Gastroesophageal sphincter (tissue), 4 donors: Measurements from ENCODE around the gene SNX5. TPM values are rescaled to one million over a fixed set of nuclear protein-coding genes. Genes with fewer than 3 reads are reported as not detected.

Experiments
- ATAC-seq: fragments of 150-250 bp; one replicate; pipeline ENCODE4 v1.9.1; 2016; ENCODE audit warnings: mild to moderate bottlenecking, moderate library complexity
- H3K27ac ChIP-seq, 4 donors: fragments of 200-600 bp; sonication (generic) in 3 of 4; 1 replicate in 3 of 4; 2 replicates in 1 of 4; pipeline ENCODE4 v1.5.1; 2016 to 2019
- H3K27me3 ChIP-seq: fragments of 200-600 bp; sonication (generic); one replicate; pipeline ENCODE4 v1.5.1; 2019
- H3K36me3 ChIP-seq, 2 donors: fragments of 200-600 bp; sonication (generic); one replicate each; pipeline ENCODE4 v1.5.1; 2019; ENCODE audit warnings: control low read depth in 1 of 2
- H3K4me1 ChIP-seq, 3 donors: fragments of 200-600 bp; sonication (generic); 1 replicate in 2 of 3; 2 replicates in 1 of 3; pipeline ENCODE4 v1.5.1; 2016 to 2019; ENCODE audit warnings: control low read depth in 2 of 3
- H3K4me3 ChIP-seq, 2 donors: fragments of 200-600 bp; sonication (generic); one replicate each; pipeline ENCODE4 v1.5.1; 2019; ENCODE audit warnings: mild to moderate bottlenecking in 1 of 2, moderate library complexity in 1 of 2
- H3K9me3 ChIP-seq, 3 donors: fragments of 200-600 bp; sonication (generic); one replicate each; pipeline ENCODE4 v1.5.1; 2017 to 2019; ENCODE audit warnings: control low read depth in 2 of 3
- CTCF ChIP-seq, 4 experiments: fragments of 200-600 bp in 2 of 4; fragments of 450-650 bp in 2 of 4; sonication (generic) in 1 of 4; IDR thresholded peaks; one replicate each; pipeline ENCODE4 v1.5.1; 2017 to 2019; ENCODE audit warnings: antibody characterized with exemption in 4 of 4, mild to moderate bottlenecking in 2 of 4, moderate library complexity in 2 of 4
- EP300 ChIP-seq: sonication (generic); formaldehyde crosslinking; IDR thresholded peaks from one replicate; pipeline ENCODE4 v1.6.1; 2017; ENCODE audit warnings: antibody characterized with exemption, mild to moderate bottlenecking
- POLR2A ChIP-seq, 2 donors: fragments of 450-650 bp; IDR thresholded peaks; one replicate each; pipeline ENCODE4 v1.6.1; 2017; ENCODE audit warnings: antibody characterized with exemption in 2 of 2, mild to moderate bottlenecking in 2 of 2, moderate library complexity in 1 of 2
- POLR2AphosphoS5 ChIP-seq: sonication (generic); formaldehyde crosslinking; IDR thresholded peaks from one replicate; pipeline ENCODE4 v1.6.1; 2017; ENCODE audit warnings: antibody characterized with exemption
- WGBS, 2 donors: methylation state at CpG; one replicate each; pipeline ENCODE4 v1.1.5; 2018; ENCODE audit warnings: low coverage in 1 of 2; 5-methylcytosine and 5-hydroxymethylcytosine counted together
- total RNA-seq, 4 donors: library from RNA; depleted of rRNA; stranded (reverse); fragments of >200 nt; gene quantifications; one replicate each; pipeline ENCODE4 v1.1.0, GENCODE V29; 2016

Gene SNX5
- total RNA-seq, 4 donors from 2014 or later = 47.5 to 90.9 (median 70.2) TPM

- H3K4me1 ChIP-seq = peaks cover 2 to 81% (median 19%) of the 10 kb centered on the region in 3 donors
- 11 to 12% methylated on average over 9 of the region's 9 CpGs for WGBS, 2 donors
Measured at GRCh38 chr20:17966432-17967310, 1.9 kb downstream of the SNX5 start.

GRCh38 chr20:17965042-17965697 lies 3.4 kb downstream of the SNX5 start:
- no peak for ATAC-seq
- peak overlapping the region in 3 of 4 donors; percentile 28 to 98 (median 95) for H3K27ac ChIP-seq
- no peak overlapping the region for H3K4me3 ChIP-seq
- H3K36me3 ChIP-seq = no peaks in the 10 kb centered on the region
- no peaks in the 10 kb centered on the region for H3K27me3 ChIP-seq
- no peaks in the 10 kb centered on the region for H3K9me3 ChIP-seq
- peaks cover 4 to 81% (median 15%) of the 10 kb centered on the region in 3 donors for H3K4me1 ChIP-seq
- TF ChIP-seq POLR2AphosphoS5 (no peak), EP300 (no peak), CTCF (IDR thresholded peaks at IDR 0.05) (no peak), POLR2A (IDR thresholded peaks at IDR 0.05) (no peak)
- WGBS, 2 donors = 48 to 73% methylated on average over 6 to 9 of the region's 9 CpGs

More at GRCh38 chr20:17966432-17967310, 1.9 kb downstream of the SNX5 start:
- no peak for ATAC-seq
- Histone ChIP-seq H3K27ac (peak overlapping the region; percentile 87 to 98 (median 95)), H3K4me3 (peak overlapping the region; percentile 71 to 84), H3K27me3 (no peaks in the 10 kb centered on the region), H3K9me3 (no peaks in the 10 kb centered on the region), H3K36me3 (no peaks in the 10 kb centered on the region)
- TF ChIP-seq EP300 (no peak), POLR2A (IDR thresholded peaks at IDR 0.05) (no peak), CTCF (IDR thresholded peaks at IDR 0.05) (peak in 3 of 4 experiments; percentile 27 to 49 (median 35))

GRCh38 chr20:17964632-17965031 lies 4.0 kb downstream of the SNX5 start:
- no peak overlapping the region for H3K27ac ChIP-seq
- H3K4me1 ChIP-seq = peaks cover 4 to 81% (median 20%) of the 10 kb centered on the region in 3 donors
- no peak for ATAC-seq
- H3K36me3 ChIP-seq = no peaks in the 10 kb centered on the region
- no peak for TF ChIP-seq POLR2A (IDR thresholded peaks at IDR 0.05)
- no peak for TF ChIP-seq EP300
- TF ChIP-seq POLR2AphosphoS5 = no peak
- no peak for TF ChIP-seq CTCF (IDR thresholded peaks at IDR 0.05)
- H3K4me3 ChIP-seq = no peak overlapping the region
- no peaks in the 10 kb centered on the region for H3K27me3 ChIP-seq
- H3K9me3 ChIP-seq = no peaks in the 10 kb centered on the region
- WGBS, 2 donors = 74 to 85% methylated on average over 3 of the region's 3 CpGs

GRCh38 chr20:17964073-17964472 lies 4.5 kb downstream of the SNX5 start:
- no peak for TF ChIP-seq POLR2AphosphoS5
- TF ChIP-seq POLR2A (IDR thresholded peaks at IDR 0.05) = no peak
- TF ChIP-seq EP300 = no peak
- no peak for TF ChIP-seq CTCF (IDR thresholded peaks at IDR 0.05)
- Histone ChIP-seq H3K36me3 (no peaks in the 10 kb centered on the region), H3K4me3 (no peak overlapping the region), H3K27ac (no peak overlapping the region), H3K9me3 (no peaks in the 10 kb centered on the region), H3K4me1 (peaks cover 6 to 83% (median 25%) of the 10 kb centered on the region in 3 donors), H3K27me3 (no peaks in the 10 kb centered on the region)
- 67 to 100% methylated on average over 1 of the region's 1 CpG for WGBS, 2 donors
- no peak for ATAC-seq
